ENCODE results near the gene MARK3. TPM values are rescaled to one million over a fixed set of nuclear protein-coding genes. Genes with fewer than 3 reads are reported as not detected.

MARK3 gene
- total RNA-seq, 1 experiment from 2014 or later = 81.9 TPM

- Histone ChIP-seq H4K20me1 (ENCODE audit: control insufficient read depth, insufficient read depth, insufficient read length) (no peaks in the 10 kb centered on the region), H2BK20ac (ENCODE audit: low read depth, low read length, poor library complexity, severe bottlenecking) (no peak overlapping the region), H3K4ac (ENCODE audit: low read depth, low read length) (no peak overlapping the region), H3K4me2 (ENCODE audit: insufficient read depth, insufficient read length, low read length) (no peak overlapping the region), H2BK15ac (ENCODE audit: low read depth, low read length) (no peak overlapping the region), H2AK5ac (ENCODE audit: insufficient read length, low read length) (no peak overlapping the region), H3K23ac (ENCODE audit: insufficient read length, low read depth, low read length) (no peak overlapping the region), H3K23me2 (ENCODE audit: insufficient read length, low read depth, low read length, poor library complexity, severe bottlenecking) (no peaks in the 10 kb centered on the region), H3K9ac (ENCODE audit: extremely low read depth, insufficient read length, low read length) (no peak overlapping the region), H3K56ac (ENCODE audit: insufficient read length, low read depth, low read length) (no peak overlapping the region), H3K18ac (ENCODE audit: insufficient read length, low read depth, low read length) (no peak overlapping the region), H2AFZ (ENCODE audit: low read length) (no peak overlapping the region), H3T11ph (ENCODE audit: low read length) (no peak overlapping the region), H4K91ac (ENCODE audit: insufficient read length, low read depth, low read length) (no peak overlapping the region), H3K27me3 (ENCODE audit: insufficient read depth, low read length) (no peaks in the 10 kb centered on the region), H2BK5ac (ENCODE audit: insufficient read length, low read length) (no peak overlapping the region), H3K79me2 (ENCODE audit: insufficient read depth, low read length) (no peaks in the 10 kb centered on the region), H3K9me3 (ENCODE audit: control insufficient read depth, low read depth, low read length) (no peaks in the 10 kb centered on the region), H2BK120ac (ENCODE audit: low read depth, low read length, poor library complexity, severe bottlenecking) (no peak overlapping the region), H3K14ac (ENCODE audit: insufficient read depth, low read length) (no peak overlapping the region), H4K5ac (ENCODE audit: insufficient read length, low read depth, low read length) (no peak overlapping the region), H4K8ac (replicated peaks; ENCODE audit: insufficient read length, low read depth, low read length) (no peak overlapping the region), H2BK12ac (ENCODE audit: insufficient read length, low read depth, low read length) (no peak overlapping the region), H3K27ac (ENCODE audit: insufficient read length, low read depth, low read length) (no peak overlapping the region), H3K4me1 (ENCODE audit: insufficient read depth, low read length) (no peaks in the 10 kb centered on the region), H3K79me1 (ENCODE audit: insufficient read depth, low read depth, low read length, poor library complexity, severe bottlenecking) (no peaks in the 10 kb centered on the region)
- no peak for TF ChIP-seq CTCF (conservative IDR thresholded peaks at IDR 0.05)
- Mint-ChIP-seq H3K27ac (no peak overlapping the region), H3K4me3 (no peak overlapping the region), H3K36me3 (ENCODE audit: insufficient read depth in 1 of 3, low read depth in 3 of 3) (peaks cover 6 to 41% (median 30%) of the 10 kb centered on the region in 3 experiments; a peak in 6 of 7 replicates), H3K4me1 (no peaks in the 10 kb centered on the region), H3K27me3 (ENCODE audit: low read depth) (no peaks in the 10 kb centered on the region), H3K9me3 (no peaks in the 10 kb centered on the region)
- WGBS (ENCODE audit: extremely low coverage, insufficient read length, low lambda C conversion rate) = no CpG with 5 or more reads among the region's 1 CpG
- no peak for DNase-seq
Measured at GRCh38 chr14:103460415-103460814, 75.2 kb downstream of the MARK3 start.

Data from H9 (cell line).